ENCODE data around the gene ANKRD33. TPM values are rescaled to one million over a fixed set of nuclear protein-coding genes. Genes with fewer than 3 reads are reported as not detected.

The ANKRD33 gene
- total RNA-seq, 1 donor from 2014 or later: not detected

DNA sequence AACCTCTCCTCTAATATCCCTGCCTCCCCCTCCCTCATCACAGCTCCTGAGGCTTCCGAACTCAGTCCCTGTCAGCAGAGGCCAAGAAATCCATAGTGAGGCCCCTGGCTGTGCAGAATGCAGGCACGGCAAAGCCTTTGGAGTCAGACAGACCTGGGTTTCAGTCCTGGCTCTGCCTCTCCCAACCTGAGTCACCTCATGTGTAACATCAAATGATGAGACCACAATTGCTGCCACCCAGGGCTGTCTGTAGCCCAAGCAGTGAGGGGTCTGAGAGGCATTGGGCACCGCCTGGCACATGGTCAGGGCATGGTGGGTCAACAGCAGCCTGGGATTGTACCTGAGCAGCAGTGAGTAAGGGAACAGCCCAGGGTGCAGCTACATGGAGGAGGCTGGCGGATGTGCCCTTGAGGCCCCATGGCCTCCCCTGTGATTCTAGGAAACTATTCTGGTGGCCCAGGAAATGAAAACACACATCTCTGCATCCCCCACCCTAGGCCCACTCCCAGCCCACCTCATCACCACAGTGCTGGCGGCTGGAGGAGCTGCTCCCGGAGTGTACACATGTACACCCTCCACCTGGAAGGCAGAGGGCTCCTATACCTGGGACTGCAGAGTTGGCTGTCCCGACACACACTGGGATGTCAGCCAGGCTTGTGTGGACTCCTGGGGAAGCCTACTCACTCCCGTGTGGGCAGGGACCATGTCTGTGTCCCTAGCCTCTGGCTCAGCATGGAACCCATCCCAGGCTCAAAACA is 7.7 kb downstream of the ANKRD33 start:
- Mint-ChIP-seq H3K4me1 (ENCODE audit: low read depth, unreplicated experiment) (peaks cover 8% of the 10 kb centered on the region), H3K4me3 (ENCODE audit: unreplicated experiment) (no peak overlapping the region), H3K36me3 (ENCODE audit: unreplicated experiment) (no peaks in the 10 kb centered on the region), H3K27me3 (ENCODE audit: unreplicated experiment) (peaks cover 4% of the 10 kb centered on the region), H3K27ac (ENCODE audit: unreplicated experiment) (no peak overlapping the region), H3K9me3 (ENCODE audit: unreplicated experiment) (peaks cover 3% of the 10 kb centered on the region)
- TF ChIP-seq, protein P1, sequence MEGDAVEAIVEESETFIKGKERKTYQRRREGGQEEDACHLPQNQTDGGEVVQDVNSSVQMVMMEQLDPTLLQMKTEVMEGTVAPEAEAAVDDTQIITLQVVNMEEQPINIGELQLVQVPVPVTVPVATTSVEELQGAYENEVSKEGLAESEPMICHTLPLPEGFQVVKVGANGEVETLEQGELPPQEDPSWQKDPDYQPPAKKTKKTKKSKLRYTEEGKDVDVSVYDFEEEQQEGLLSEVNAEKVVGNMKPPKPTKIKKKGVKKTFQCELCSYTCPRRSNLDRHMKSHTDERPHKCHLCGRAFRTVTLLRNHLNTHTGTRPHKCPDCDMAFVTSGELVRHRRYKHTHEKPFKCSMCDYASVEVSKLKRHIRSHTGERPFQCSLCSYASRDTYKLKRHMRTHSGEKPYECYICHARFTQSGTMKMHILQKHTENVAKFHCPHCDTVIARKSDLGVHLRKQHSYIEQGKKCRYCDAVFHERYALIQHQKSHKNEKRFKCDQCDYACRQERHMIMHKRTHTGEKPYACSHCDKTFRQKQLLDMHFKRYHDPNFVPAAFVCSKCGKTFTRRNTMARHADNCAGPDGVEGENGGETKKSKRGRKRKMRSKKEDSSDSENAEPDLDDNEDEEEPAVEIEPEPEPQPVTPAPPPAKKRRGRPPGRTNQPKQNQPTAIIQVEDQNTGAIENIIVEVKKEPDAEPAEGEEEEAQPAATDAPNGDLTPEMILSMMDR (IDR thresholded peaks at IDR 0.05; ENCODE audit: partially characterized antibody, unreplicated experiment): no peak
- DNase-seq: no peak

DNA sequence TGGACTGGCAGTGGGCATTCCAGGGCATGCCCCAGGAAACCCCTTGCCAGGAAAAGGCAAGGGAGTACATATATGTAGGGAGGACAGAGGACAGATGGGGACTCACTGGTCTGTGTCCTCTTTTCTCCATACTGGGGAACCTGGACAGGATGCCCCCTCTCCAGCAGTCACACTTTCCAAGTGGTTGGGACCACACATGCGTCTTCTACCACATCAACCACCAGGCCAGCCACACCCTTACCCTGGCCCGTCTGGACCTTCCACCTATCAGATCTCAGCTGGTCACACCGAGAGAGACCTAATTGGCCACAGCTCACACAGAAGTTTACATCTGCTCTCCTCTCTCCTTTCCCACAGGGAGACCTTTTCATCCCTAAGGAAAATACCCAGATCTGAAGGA is 8.3 kb downstream of the ANKRD33 start:
- Mint-ChIP-seq H3K9me3 (ENCODE audit: unreplicated experiment) (peaks cover 3% of the 10 kb centered on the region), H3K4me1 (ENCODE audit: low read depth, unreplicated experiment) (peaks cover 8% of the 10 kb centered on the region), H3K4me3 (ENCODE audit: unreplicated experiment) (no peak overlapping the region), H3K27ac (ENCODE audit: unreplicated experiment) (no peak overlapping the region), H3K27me3 (ENCODE audit: unreplicated experiment) (peaks cover 4% of the 10 kb centered on the region), H3K36me3 (ENCODE audit: unreplicated experiment) (no peaks in the 10 kb centered on the region)
- TF ChIP-seq, protein P1 (IDR thresholded peaks at IDR 0.05; ENCODE audit: partially characterized antibody, unreplicated experiment): no peak
- no peak for DNase-seq

DNA sequence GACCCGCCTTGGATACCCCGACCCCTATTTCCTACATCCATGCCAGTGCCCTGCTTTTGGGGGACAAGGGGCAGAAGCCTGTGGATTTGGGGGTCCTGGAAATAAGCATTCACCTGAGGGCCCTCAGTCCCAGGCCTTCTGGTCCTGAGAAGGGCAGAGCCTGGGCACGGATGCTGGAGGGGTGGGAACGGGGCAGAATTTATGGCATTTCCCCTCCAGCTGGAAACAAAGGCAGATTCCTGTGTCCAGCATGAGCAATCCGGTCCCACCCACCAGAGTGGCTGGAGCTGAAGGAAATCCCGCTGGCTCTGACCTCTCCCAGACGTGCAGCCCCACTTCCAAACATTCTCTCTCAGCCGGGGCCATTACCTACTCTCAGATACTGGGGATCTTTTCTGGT is 9.3 kb downstream of the ANKRD33 start:
- TF ChIP-seq, protein P1 (IDR thresholded peaks at IDR 0.05; ENCODE audit: partially characterized antibody, unreplicated experiment): no peak
- DNase-seq: no peak
- no peak overlapping the region for H3K4me3 Mint-ChIP-seq (ENCODE audit: unreplicated experiment)
- H3K36me3 Mint-ChIP-seq (ENCODE audit: unreplicated experiment): peaks cover 5% of the 10 kb centered on the region
- H3K9me3 Mint-ChIP-seq (ENCODE audit: unreplicated experiment): peaks cover 3% of the 10 kb centered on the region
- H3K4me1 Mint-ChIP-seq (ENCODE audit: low read depth, unreplicated experiment): peaks cover 7% of the 10 kb centered on the region
- H3K27ac Mint-ChIP-seq (ENCODE audit: unreplicated experiment): no peak overlapping the region
- peaks cover 4% of the 10 kb centered on the region for H3K27me3 Mint-ChIP-seq (ENCODE audit: unreplicated experiment)

DNA sequence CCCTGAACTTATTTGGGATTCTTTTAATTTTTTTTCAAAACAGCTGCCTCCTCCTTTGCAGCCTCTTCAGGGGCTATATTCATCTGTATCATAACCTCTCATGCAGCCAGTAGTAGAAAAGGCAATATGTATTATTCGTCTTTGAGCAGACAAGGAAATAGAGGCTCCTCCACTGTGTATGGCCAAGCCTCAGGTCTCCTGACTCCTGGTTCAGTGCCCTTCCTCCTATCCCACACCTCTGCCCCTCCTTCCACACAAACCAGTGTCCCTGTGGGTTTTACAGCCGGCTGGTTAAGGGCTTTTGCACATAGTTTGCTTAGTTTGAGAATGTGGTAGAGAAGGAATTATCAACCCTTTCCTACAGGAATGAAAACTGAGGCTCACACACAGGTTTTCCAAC is 10.6 kb downstream of the ANKRD33 start:
- H3K4me1 Mint-ChIP-seq (ENCODE audit: low read depth, unreplicated experiment): peaks cover 7% of the 10 kb centered on the region
- peaks cover 4% of the 10 kb centered on the region for H3K27me3 Mint-ChIP-seq (ENCODE audit: unreplicated experiment)

DNA sequence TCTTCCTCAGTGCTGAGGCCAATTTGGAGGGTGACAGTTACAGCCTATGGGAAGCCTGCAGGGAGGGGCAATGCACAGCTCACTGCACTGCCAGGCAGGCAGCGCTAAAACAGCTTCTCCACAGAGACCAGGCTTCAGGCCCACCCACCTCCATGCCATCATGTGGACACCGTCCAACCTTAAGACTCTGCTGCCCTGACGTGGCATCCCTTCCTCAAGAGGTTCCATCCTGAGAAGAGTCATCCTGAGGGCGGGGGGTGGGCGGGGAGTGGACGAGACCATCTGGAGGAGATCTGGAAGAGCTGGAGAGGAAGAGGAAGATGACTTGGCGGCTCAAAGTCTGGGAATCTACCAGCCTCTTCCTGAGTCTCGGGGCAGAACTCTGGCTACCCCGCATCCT is 11.0 kb downstream of the ANKRD33 start:
- DNase-seq: no peak
- peaks cover 3% of the 10 kb centered on the region for H3K9me3 Mint-ChIP-seq (ENCODE audit: unreplicated experiment)
- peaks cover 7% of the 10 kb centered on the region for H3K4me1 Mint-ChIP-seq (ENCODE audit: low read depth, unreplicated experiment)
- no peak overlapping the region for H3K27ac Mint-ChIP-seq (ENCODE audit: unreplicated experiment)
- peaks cover 5% of the 10 kb centered on the region for H3K36me3 Mint-ChIP-seq (ENCODE audit: unreplicated experiment)
- H3K27me3 Mint-ChIP-seq (ENCODE audit: unreplicated experiment): peaks cover 5% of the 10 kb centered on the region
- H3K4me3 Mint-ChIP-seq (ENCODE audit: unreplicated experiment): no peak overlapping the region
- TF ChIP-seq, protein P1 (IDR thresholded peaks at IDR 0.05; ENCODE audit: partially characterized antibody, unreplicated experiment): no peak

More for the DNA sequence above, 10.6 kb downstream of the ANKRD33 start:
- TF ChIP-seq, protein P1 (IDR thresholded peaks at IDR 0.05; ENCODE audit: partially characterized antibody, unreplicated experiment): no peak
- Mint-ChIP-seq H3K4me3 (ENCODE audit: unreplicated experiment) (no peak overlapping the region), H3K9me3 (ENCODE audit: unreplicated experiment) (peaks cover 3% of the 10 kb centered on the region), H3K27ac (ENCODE audit: unreplicated experiment) (no peak overlapping the region), H3K36me3 (ENCODE audit: unreplicated experiment) (peaks cover 5% of the 10 kb centered on the region)
- DNase-seq: no peak

Measured in glutamatergic neuron (in vitro differentiated cells).